ENCODE measurements around the gene LAMA2. TPM values are rescaled to one million over a fixed set of nuclear protein-coding genes. Genes with fewer than 3 reads are reported as not detected.

The LAMA2 gene
- total RNA-seq, 1 experiment from 2014 or later = 8.2 TPM

- Histone ChIP-seq H3K4me2 (ENCODE audit: low read length) (no peak overlapping the region), H3K36me3 (ENCODE audit: control insufficient read depth in 1 of 2, insufficient read depth in 2 of 2, low read length in 2 of 2) (peaks cover 3 to 4% of the 10 kb centered on the region in 2 experiments; a peak in 2 of 4 replicates), H3K27me3 (ENCODE audit: insufficient read depth, low read length) (no peaks in the 10 kb centered on the region), H4K20me1 (ENCODE audit: insufficient read depth) (no peaks in the 10 kb centered on the region), H3K4me3 (replicated peaks in 1 of 2; ENCODE audit: low read depth in 1 of 2, low read length in 2 of 2) (no peak overlapping the region), H3K79me2 (ENCODE audit: insufficient read depth, low read length) (no peaks in the 10 kb centered on the region), H3K9me2 (ENCODE audit: insufficient read depth) (no peaks in the 10 kb centered on the region), H3K9me3 (ENCODE audit: control insufficient read depth in 1 of 2, insufficient read depth in 1 of 2, low read depth in 1 of 2, low read length in 2 of 2) (no peaks in the 10 kb centered on the region), H3K9ac (ENCODE audit: low read length) (no peak overlapping the region), H2AFZ (ENCODE audit: low read depth, low read length, poor library complexity, severe bottlenecking) (no peak overlapping the region), H3K27ac (ENCODE audit: low read depth, low read length) (no peak overlapping the region), H3K4me1 (ENCODE audit: control insufficient read depth in 1 of 2, insufficient read depth in 2 of 2, low read length in 2 of 2) (peaks cover 0 to 5% of the 10 kb centered on the region in 2 experiments; a peak in 1 of 4 replicates)
- no peak for TF ChIP-seq ELF1 (IDR thresholded peaks at IDR 0.05; ENCODE audit: borderline replicate concordance, low read depth)
- no peak for TF ChIP-seq JUND (IDR thresholded peaks at IDR 0.05)
- CTCF ChIA-PET = interaction anchor here (1.2 kb wide), 1 partner anchor 21 kb away, joined by 3 read pairs; no protein-coding TSS in a partner anchor
- POLR2A ChIA-PET = no interaction called here
- RAD21 ChIA-PET (ENCODE audit: low non-redundant PET in 1 of 2, low total read pairs in 2 of 2, uncharacterized antibody in 2 of 2, unreplicated experiment in 2 of 2) = no interaction called here
- DNase-seq (ENCODE audit: low read depth, low spot score) (no peak), ATAC-seq (no peak)
- BruUV-seq (replicated peaks) = no TSS peak
- intact Hi-C loops (cut with micrococcal nuclease) = no loop called here
These were observed 639.0 kb downstream of the LAMA2 start for GRCh38 chr6:129521946-129522345.

- Histone ChIP-seq H3K4me3 (replicated peaks in 1 of 2; ENCODE audit: low read depth in 1 of 2, low read length in 2 of 2) (no peak overlapping the region), H3K36me3 (ENCODE audit: control insufficient read depth in 1 of 2, insufficient read depth in 2 of 2, low read length in 2 of 2) (peaks cover 0 to 3% of the 10 kb centered on the region in 2 experiments; a peak in 1 of 4 replicates), H3K27ac (ENCODE audit: low read depth, low read length) (no peak overlapping the region), H3K9me3 (ENCODE audit: control insufficient read depth in 1 of 2, insufficient read depth in 1 of 2, low read depth in 1 of 2, low read length in 2 of 2) (no peaks in the 10 kb centered on the region), H3K27me3 (ENCODE audit: insufficient read depth, low read length) (no peaks in the 10 kb centered on the region), H3K79me2 (ENCODE audit: insufficient read depth, low read length) (no peaks in the 10 kb centered on the region), H3K4me1 (ENCODE audit: control insufficient read depth in 1 of 2, insufficient read depth in 2 of 2, low read length in 2 of 2) (peaks cover 0 to 5% of the 10 kb centered on the region in 2 experiments; a peak in 1 of 4 replicates), H4K20me1 (ENCODE audit: insufficient read depth) (no peaks in the 10 kb centered on the region), H2AFZ (ENCODE audit: low read depth, low read length, poor library complexity, severe bottlenecking) (no peak overlapping the region), H3K9ac (ENCODE audit: low read length) (no peak overlapping the region), H3K4me2 (ENCODE audit: low read length) (no peak overlapping the region), H3K9me2 (ENCODE audit: insufficient read depth) (no peaks in the 10 kb centered on the region)
- ChIA-PET POLR2A (no interaction called here), RAD21 (ENCODE audit: low non-redundant PET in 1 of 2, low total read pairs in 2 of 2, uncharacterized antibody in 2 of 2, unreplicated experiment in 2 of 2) (no interaction called here), CTCF (no interaction called here)
- no peak for TF ChIP-seq EZH2 (IDR thresholded peaks at IDR 0.05)
- TF ChIP-seq TCF7L2 (IDR thresholded peaks at IDR 0.05; ENCODE audit: borderline replicate concordance, extremely low read depth, insufficient read depth, insufficient read length) = no peak
- TF ChIP-seq POLR2AphosphoS5 (IDR thresholded peaks at IDR 0.05; ENCODE audit: low read depth, low read length) = no peak
- no peak for TF ChIP-seq CBX3 (IDR thresholded peaks at IDR 0.05; ENCODE audit: low read depth)
- TF ChIP-seq ELF1 (IDR thresholded peaks at IDR 0.05; ENCODE audit: borderline replicate concordance, low read depth) = no peak
- TF ChIP-seq ZFX (IDR thresholded peaks at IDR 0.05) = no peak
- TF ChIP-seq CEBPB (IDR thresholded peaks at IDR 0.05; ENCODE audit: low read depth) = no peak
- no peak for TF ChIP-seq SRF (IDR thresholded peaks at IDR 0.05; ENCODE audit: low read depth)
- TF ChIP-seq EZH2phosphoT487 (IDR thresholded peaks at IDR 0.05; ENCODE audit: borderline replicate concordance) = no peak
- TF ChIP-seq SIN3A (IDR thresholded peaks at IDR 0.05; ENCODE audit: low read depth) = no peak
- TF ChIP-seq JUND (IDR thresholded peaks at IDR 0.05) = no peak
- no peak for ATAC-seq
- no TSS peak for BruUV-seq (replicated peaks)
- DNase-seq (ENCODE audit: low read depth, low spot score) = no peak
- intact Hi-C loops (cut with micrococcal nuclease) = no loop called here
These were observed 640.9 kb downstream of the LAMA2 start for GRCh38 chr6:129523816-129524215.
